ENCODE data around the gene IFT81.

DNA sequence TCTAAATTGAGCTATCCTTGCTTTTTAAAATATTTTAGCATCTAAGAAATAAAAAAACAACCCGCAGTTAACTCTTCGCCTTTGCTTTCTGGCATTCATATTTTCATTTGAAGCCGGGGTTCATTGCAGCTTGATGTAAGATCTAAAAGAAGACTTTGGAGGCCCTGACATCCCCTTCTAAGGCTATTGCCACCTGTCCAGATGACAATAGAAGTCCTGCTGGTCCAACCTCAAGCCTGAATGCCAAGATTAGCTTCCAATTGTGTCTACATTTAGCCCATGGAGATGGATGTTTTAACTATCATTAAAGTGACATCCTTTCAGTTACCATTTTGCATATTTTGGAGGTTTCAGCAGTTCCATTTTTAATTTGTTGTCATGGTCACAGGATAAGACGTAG lies 105.3 kb downstream of the IFT81 start:
- TF ChIP-seq POLR2AphosphoS5 (IDR thresholded peaks at IDR 0.05; ENCODE audit: low read depth, low read length) = no peak
- no peak for TF ChIP-seq PLRG1 (conservative IDR thresholded peaks at IDR 0.05)
- TF ChIP-seq SIN3A (IDR thresholded peaks at IDR 0.05; ENCODE audit: borderline replicate concordance, low read depth, low read length) = no peak
- TF ChIP-seq, protein P1, sequence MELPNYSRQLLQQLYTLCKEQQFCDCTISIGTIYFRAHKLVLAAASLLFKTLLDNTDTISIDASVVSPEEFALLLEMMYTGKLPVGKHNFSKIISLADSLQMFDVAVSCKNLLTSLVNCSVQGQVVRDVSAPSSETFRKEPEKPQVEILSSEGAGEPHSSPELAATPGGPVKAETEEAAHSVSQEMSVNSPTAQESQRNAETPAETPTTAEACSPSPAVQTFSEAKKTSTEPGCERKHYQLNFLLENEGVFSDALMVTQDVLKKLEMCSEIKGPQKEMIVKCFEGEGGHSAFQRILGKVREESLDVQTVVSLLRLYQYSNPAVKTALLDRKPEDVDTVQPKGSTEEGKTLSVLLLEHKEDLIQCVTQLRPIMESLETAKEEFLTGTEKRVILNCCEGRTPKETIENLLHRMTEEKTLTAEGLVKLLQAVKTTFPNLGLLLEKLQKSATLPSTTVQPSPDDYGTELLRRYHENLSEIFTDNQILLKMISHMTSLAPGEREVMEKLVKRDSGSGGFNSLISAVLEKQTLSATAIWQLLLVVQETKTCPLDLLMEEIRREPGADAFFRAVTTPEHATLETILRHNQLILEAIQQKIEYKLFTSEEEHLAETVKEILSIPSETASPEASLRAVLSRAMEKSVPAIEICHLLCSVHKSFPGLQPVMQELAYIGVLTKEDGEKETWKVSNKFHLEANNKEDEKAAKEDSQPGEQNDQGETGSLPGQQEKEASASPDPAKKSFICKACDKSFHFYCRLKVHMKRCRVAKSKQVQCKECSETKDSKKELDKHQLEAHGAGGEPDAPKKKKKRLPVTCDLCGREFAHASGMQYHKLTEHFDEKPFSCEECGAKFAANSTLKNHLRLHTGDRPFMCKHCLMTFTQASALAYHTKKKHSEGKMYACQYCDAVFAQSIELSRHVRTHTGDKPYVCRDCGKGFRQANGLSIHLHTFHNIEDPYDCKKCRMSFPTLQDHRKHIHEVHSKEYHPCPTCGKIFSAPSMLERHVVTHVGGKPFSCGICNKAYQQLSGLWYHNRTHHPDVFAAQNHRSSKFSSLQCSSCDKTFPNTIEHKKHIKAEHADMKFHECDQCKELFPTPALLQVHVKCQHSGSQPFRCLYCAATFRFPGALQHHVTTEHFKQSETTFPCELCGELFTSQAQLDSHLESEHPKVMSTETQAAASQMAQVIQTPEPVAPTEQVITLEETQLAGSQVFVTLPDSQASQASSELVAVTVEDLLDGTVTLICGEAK (IDR thresholded peaks at IDR 0.05) = no peak
- TF ChIP-seq, protein P1 (CRISPR knock-in tag; IDR thresholded peaks at IDR 0.05) = no peak
- no peak for TF ChIP-seq YY1 (IDR thresholded peaks at IDR 0.05; ENCODE audit: insufficient read depth, insufficient replicate concordance, low read depth, low read length)
- no peak for TF ChIP-seq POLR2AphosphoS2 (IDR thresholded peaks at IDR 0.05; ENCODE audit: low read depth, low read length)
- TF ChIP-seq, protein P2, sequence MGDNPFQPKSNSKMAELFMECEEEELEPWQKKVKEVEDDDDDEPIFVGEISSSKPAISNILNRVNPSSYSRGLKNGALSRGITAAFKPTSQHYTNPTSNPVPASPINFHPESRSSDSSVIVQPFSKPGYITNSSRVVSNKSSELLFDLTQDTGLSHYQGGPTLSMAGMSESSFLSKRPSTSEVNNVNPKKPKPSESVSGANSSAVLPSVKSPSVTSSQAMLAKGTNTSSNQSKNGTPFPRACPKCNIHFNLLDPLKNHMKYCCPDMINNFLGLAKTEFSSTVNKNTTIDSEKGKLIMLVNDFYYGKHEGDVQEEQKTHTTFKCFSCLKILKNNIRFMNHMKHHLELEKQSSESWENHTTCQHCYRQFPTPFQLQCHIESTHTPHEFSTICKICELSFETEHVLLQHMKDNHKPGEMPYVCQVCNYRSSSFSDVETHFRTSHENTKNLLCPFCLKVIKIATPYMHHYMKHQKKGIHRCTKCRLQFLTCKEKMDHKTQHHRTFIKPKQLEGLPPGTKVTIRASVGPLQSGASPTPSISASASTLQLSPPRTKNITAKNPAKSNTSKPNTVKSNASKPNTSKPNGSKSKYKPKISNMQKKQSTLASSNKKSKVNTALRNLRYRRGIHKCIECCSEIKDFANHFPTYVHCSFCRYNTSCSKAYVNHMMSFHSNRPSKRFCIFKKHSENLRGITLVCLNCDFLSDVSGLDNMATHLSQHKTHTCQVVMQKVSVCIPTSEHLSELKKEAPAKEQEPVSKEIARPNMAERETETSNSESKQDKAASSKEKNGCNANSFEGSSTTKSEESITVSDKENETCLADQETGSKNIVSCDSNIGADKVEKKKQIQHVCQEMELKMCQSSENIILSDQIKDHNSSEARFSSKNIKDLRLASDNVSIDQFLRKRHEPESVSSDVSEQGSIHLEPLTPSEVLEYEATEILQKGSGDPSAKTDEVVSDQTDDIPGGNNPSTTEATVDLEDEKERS (CRISPR knock-in tag; IDR thresholded peaks at IDR 0.05) = no peak
- TF ChIP-seq SRSF1 (optimal IDR thresholded peaks at IDR 0.05; ENCODE audit: low read depth, low read length) = no peak
- TF ChIP-seq ATF2 (CRISPR knock-in tag; IDR thresholded peaks at IDR 0.05) = no peak

All from HepG2 (cell line).